Body of pancreas (tissue), 4 donors: ENCODE measurements around the gene ST6GALNAC6.

Experiments
- POLR2A ChIP-seq, 3 donors: fragments of 450-650 bp; IDR thresholded peaks; one replicate each; pipeline ENCODE4 v1.6.1; 2016; ENCODE audit warnings: antibody characterized with exemption in 3 of 3, mild to moderate bottlenecking in 2 of 3
- TF ChIP-seq, protein P1 (sequence below), 7 experiments: fragments of 450-650 bp in 4 of 7; fragments of 200-600 bp in 3 of 7; sonication (generic) in 3 of 7; IDR thresholded peaks; one replicate each; pipeline ENCODE4 v1.5.1; 2016 to 2019; ENCODE audit warnings: antibody characterized with exemption in 7 of 7

DNA sequence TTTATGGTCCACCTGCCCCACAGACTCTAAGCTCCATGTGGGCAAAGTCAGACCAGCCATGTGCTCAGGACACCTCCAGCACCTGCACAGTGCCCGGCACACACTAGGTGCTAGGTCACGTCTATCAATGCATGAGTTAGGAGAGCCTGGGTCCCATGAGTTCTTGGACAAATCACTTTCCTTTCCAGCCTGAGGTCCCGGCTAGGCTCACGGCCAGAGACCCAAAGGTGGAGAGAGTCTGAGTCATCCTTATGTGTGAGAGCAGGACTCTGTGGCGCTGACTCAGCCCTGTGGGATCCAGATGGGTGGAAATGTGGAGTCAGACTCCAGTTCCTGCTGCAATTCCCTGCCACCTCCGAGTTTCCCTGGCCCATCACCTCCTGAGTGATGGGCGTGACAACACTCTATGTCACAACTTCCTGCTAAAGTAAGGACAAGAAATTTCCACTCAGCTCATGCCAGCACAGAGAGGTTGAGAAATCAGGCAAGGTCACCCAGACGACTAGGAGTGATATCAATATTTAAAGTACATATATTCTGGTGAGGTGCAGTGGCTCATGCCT lies 19.9 kb upstream of the ST6GALNAC6 start:
- TF ChIP-seq, protein P1, sequence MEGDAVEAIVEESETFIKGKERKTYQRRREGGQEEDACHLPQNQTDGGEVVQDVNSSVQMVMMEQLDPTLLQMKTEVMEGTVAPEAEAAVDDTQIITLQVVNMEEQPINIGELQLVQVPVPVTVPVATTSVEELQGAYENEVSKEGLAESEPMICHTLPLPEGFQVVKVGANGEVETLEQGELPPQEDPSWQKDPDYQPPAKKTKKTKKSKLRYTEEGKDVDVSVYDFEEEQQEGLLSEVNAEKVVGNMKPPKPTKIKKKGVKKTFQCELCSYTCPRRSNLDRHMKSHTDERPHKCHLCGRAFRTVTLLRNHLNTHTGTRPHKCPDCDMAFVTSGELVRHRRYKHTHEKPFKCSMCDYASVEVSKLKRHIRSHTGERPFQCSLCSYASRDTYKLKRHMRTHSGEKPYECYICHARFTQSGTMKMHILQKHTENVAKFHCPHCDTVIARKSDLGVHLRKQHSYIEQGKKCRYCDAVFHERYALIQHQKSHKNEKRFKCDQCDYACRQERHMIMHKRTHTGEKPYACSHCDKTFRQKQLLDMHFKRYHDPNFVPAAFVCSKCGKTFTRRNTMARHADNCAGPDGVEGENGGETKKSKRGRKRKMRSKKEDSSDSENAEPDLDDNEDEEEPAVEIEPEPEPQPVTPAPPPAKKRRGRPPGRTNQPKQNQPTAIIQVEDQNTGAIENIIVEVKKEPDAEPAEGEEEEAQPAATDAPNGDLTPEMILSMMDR (IDR thresholded peaks at IDR 0.05): no peak
- no peak for TF ChIP-seq POLR2A (IDR thresholded peaks at IDR 0.05)
